ENCODE data around the gene OR8K1. TPM values are rescaled to one million over a fixed set of nuclear protein-coding genes. Genes with fewer than 3 reads are reported as not detected.

Gene OR8K1
- total RNA-seq, 1 donor from 2014 or later, result not detected

GRCh38 chr11:56333156-56333555 lies 12.7 kb upstream of the OR8K1 start:
- no peak for DNase-seq (ENCODE audit: low spot score)
- Mint-ChIP-seq H3K27me3 (ENCODE audit: unreplicated experiment) (no peaks in the 10 kb centered on the region), H3K4me1 (ENCODE audit: unreplicated experiment) (peaks cover 4% of the 10 kb centered on the region), H3K4me3 (ENCODE audit: unreplicated experiment) (no peak overlapping the region), H3K27ac (ENCODE audit: unreplicated experiment) (no peak overlapping the region), H3K9me3 (ENCODE audit: unreplicated experiment) (no peaks in the 10 kb centered on the region), H3K36me3 (ENCODE audit: low read depth, unreplicated experiment) (no peaks in the 10 kb centered on the region)
- TF ChIP-seq CTCF (IDR thresholded peaks at IDR 0.05; ENCODE audit: unreplicated experiment), result no peak

GRCh38 chr11:56340289-56340688 lies 5.5 kb upstream of the OR8K1 start:
- no peaks in the 10 kb centered on the region for H3K27me3 Mint-ChIP-seq (ENCODE audit: unreplicated experiment)
- TF ChIP-seq CTCF (IDR thresholded peaks at IDR 0.05; ENCODE audit: unreplicated experiment), result no peak
- H3K4me3 Mint-ChIP-seq (ENCODE audit: unreplicated experiment), result no peak overlapping the region
- no peaks in the 10 kb centered on the region for H3K9me3 Mint-ChIP-seq (ENCODE audit: unreplicated experiment)
- no peak overlapping the region for H3K27ac Mint-ChIP-seq (ENCODE audit: unreplicated experiment)
- no peak for DNase-seq (ENCODE audit: low spot score)
- H3K4me1 Mint-ChIP-seq (ENCODE audit: unreplicated experiment), result no peaks in the 10 kb centered on the region
- no peaks in the 10 kb centered on the region for H3K36me3 Mint-ChIP-seq (ENCODE audit: low read depth, unreplicated experiment)

- no peaks in the 10 kb centered on the region for H3K4me1 Mint-ChIP-seq (ENCODE audit: unreplicated experiment)
- no peaks in the 10 kb centered on the region for H3K27me3 Mint-ChIP-seq (ENCODE audit: unreplicated experiment)
- H3K4me3 Mint-ChIP-seq (ENCODE audit: unreplicated experiment), result no peak within 1 kb of the TSS
- TF ChIP-seq CTCF (IDR thresholded peaks at IDR 0.05; ENCODE audit: unreplicated experiment), result no peak
- no peak within 1 kb of the TSS for H3K27ac Mint-ChIP-seq (ENCODE audit: unreplicated experiment)
- no peaks in the 10 kb centered on the region for H3K9me3 Mint-ChIP-seq (ENCODE audit: unreplicated experiment)
- H3K36me3 Mint-ChIP-seq (ENCODE audit: low read depth, unreplicated experiment), result no peaks in the 10 kb centered on the region
- DNase-seq (ENCODE audit: low spot score), result no peak
These were observed 8.2 kb downstream of the OR8K1 start, which contains the start of gene OR8J1 for GRCh38 chr11:56353991-56354390. TSS of gene OR8J1 (plus strand) at chr11:56354291. CDS start at chr11:56360247, 5,956 bp downstream.

- Mint-ChIP-seq H3K27me3 (ENCODE audit: unreplicated experiment) (no peaks in the 10 kb centered on the region), H3K9me3 (ENCODE audit: unreplicated experiment) (no peaks in the 10 kb centered on the region), H3K27ac (ENCODE audit: unreplicated experiment) (no peak within 1 kb of the TSS), H3K36me3 (ENCODE audit: low read depth, unreplicated experiment) (no peaks in the 10 kb centered on the region), H3K4me3 (ENCODE audit: unreplicated experiment) (no peak within 1 kb of the TSS), H3K4me1 (ENCODE audit: unreplicated experiment) (no peaks in the 10 kb centered on the region)
- no peak for DNase-seq (ENCODE audit: low spot score)
- TF ChIP-seq CTCF (IDR thresholded peaks at IDR 0.05; ENCODE audit: unreplicated experiment), result no peak
These were observed 29.5 kb downstream of the OR8K1 start, which contains the start of gene OR8U1 for GRCh38 chr11:56375324-56375723. TSS of gene OR8U1 (plus strand) at chr11:56375624. CDS start at chr11:56375624, 0 bp downstream.

- no peak overlapping the region for H3K27ac Mint-ChIP-seq (ENCODE audit: unreplicated experiment)
- no peak for TF ChIP-seq CTCF (IDR thresholded peaks at IDR 0.05; ENCODE audit: unreplicated experiment)
- H3K4me1 Mint-ChIP-seq (ENCODE audit: unreplicated experiment), result no peaks in the 10 kb centered on the region
- H3K9me3 Mint-ChIP-seq (ENCODE audit: unreplicated experiment), result no peaks in the 10 kb centered on the region
- no peaks in the 10 kb centered on the region for H3K27me3 Mint-ChIP-seq (ENCODE audit: unreplicated experiment)
- H3K36me3 Mint-ChIP-seq (ENCODE audit: low read depth, unreplicated experiment), result no peaks in the 10 kb centered on the region
- H3K4me3 Mint-ChIP-seq (ENCODE audit: unreplicated experiment), result no peak overlapping the region
- no peak for DNase-seq (ENCODE audit: low spot score)
These were observed 34.3 kb downstream of the OR8K1 start for GRCh38 chr11:56380120-56380519.

Measured in endothelial cell (in vitro differentiated cells).